NCI-H345 (cell line): ENCODE data around the gene OOSP4A.

ENCODE experiments used
- DNase-seq: peaks from one replicate; lab custom pipeline; 2025; lab: John Stamatoyannopoulos, UW

OOSP4A gene

GRCh38 chr11:59963733-59964132 is at the start of gene OOSP4A:
Gene OOSP4A, plus strand, starts transcription at chr11:59964033. Its CDS starts 0 bp downstream, at chr11:59964033.
- no peak for DNase-seq

GRCh38 chr11:59918480-59918879 is 45.4 kb upstream of the OOSP4A start:
- no peak for DNase-seq

GRCh38 chr11:59918987-59919589 is 44.7 kb upstream of the OOSP4A start:
- peak; percentile 13 for DNase-seq

- no peak for DNase-seq
These were observed 40.0 kb upstream of the OOSP4A start for GRCh38 chr11:59923813-59924212.

- no peak for DNase-seq
These were observed 32.1 kb upstream of the OOSP4A start for GRCh38 chr11:59931688-59932087.

GRCh38 chr11:59938132-59938531 is 25.7 kb upstream of the OOSP4A start, which contains the start of gene OOSP1:
Gene OOSP1, plus strand, starts transcription at chr11:59938432. Its CDS starts 23 bp downstream, at chr11:59938455.
- no peak for DNase-seq

- DNase-seq = no peak
These were observed 25.1 kb upstream of the OOSP4A start for GRCh38 chr11:59938718-59939117.

- DNase-seq = no peak
These were observed 24.4 kb upstream of the OOSP4A start for GRCh38 chr11:59939482-59939881.

GRCh38 chr11:59941091-59941490 is 22.7 kb upstream of the OOSP4A start:
- DNase-seq = no peak

- DNase-seq = no peak
These were observed 19.7 kb upstream of the OOSP4A start for GRCh38 chr11:59943997-59944714.

GRCh38 chr11:59944720-59945119 is 19.1 kb upstream of the OOSP4A start:
- no peak for DNase-seq

- DNase-seq = no peak
These were observed 10.2 kb upstream of the OOSP4A start for GRCh38 chr11:59953463-59954218.

- no peak for DNase-seq
These were observed 9.5 kb upstream of the OOSP4A start for GRCh38 chr11:59954219-59954847.

- no peak for DNase-seq
These were observed 6.7 kb upstream of the OOSP4A start for GRCh38 chr11:59957094-59957493.

- DNase-seq = no peak
These were observed 3.1 kb upstream of the OOSP4A start for GRCh38 chr11:59960502-59961381.

GRCh38 chr11:59962107-59962482 is 1.7 kb upstream of the OOSP4A start:
- no peak for DNase-seq

- DNase-seq = no peak
These were observed 1.6 kb downstream of the OOSP4A start for GRCh38 chr11:59965424-59965823.

- no peak for DNase-seq
These were observed 2.4 kb downstream of the OOSP4A start for GRCh38 chr11:59966201-59966600.

GRCh38 chr11:59967677-59968394 is 4.0 kb downstream of the OOSP4A start:
- DNase-seq = no peak

GRCh38 chr11:59968395-59968783 is 4.6 kb downstream of the OOSP4A start:
- DNase-seq = no peak

- no peak for DNase-seq
These were observed 9.3 kb downstream of the OOSP4A start for GRCh38 chr11:59973097-59973496.
